ENCODE measurements around the gene KRT78.

Gene KRT78

DNA sequence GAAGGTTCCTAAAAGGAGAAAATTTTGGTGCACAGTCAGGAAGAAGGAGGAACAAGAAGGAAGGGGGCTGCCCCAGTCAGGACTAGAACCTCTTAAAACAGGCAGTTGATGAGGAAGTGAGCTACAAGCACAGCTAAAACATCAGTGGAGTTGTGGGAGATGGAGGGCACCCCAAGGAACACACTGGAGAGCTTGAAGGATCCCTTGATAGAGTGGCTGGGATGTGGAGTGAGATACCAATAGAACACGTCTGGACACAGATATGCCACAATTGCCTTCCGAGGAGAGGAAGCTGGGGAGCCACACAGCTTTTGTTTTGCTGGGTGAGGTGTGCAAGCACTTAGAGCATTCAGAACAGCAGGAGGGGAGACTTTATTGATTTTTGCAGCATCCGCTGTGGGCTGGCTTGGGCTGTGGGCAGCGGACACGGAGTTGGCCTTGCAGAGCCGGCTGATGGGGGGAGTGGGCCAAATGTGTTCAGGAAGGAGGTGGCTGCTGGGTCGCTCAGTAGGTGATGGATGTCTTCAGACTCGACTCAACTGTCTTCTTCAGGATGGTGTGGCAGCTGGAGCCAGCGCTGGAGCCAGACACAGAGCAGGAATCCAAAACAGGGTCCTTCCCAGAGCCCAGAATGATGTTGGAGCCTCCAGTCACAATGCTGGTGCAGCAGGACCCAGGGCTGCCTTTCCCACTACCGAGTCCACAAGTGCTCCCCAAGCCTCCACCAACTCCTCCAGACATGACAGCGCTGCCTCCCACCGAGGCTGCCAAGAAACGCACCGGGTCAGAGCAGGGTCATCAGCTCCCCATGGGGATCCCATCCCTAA, 10.0 kb downstream of the KRT78 start:
- H3K27me3 ChIP-seq (ENCODE audit: insufficient read depth, low read depth, severe bottlenecking): peaks cover 93% of the 10 kb centered on the region
- DNase-seq: no peak
- H3K4me3 ChIP-seq (ENCODE audit: low read depth, low read length): no peak overlapping the region
- TF ChIP-seq, protein P1, sequence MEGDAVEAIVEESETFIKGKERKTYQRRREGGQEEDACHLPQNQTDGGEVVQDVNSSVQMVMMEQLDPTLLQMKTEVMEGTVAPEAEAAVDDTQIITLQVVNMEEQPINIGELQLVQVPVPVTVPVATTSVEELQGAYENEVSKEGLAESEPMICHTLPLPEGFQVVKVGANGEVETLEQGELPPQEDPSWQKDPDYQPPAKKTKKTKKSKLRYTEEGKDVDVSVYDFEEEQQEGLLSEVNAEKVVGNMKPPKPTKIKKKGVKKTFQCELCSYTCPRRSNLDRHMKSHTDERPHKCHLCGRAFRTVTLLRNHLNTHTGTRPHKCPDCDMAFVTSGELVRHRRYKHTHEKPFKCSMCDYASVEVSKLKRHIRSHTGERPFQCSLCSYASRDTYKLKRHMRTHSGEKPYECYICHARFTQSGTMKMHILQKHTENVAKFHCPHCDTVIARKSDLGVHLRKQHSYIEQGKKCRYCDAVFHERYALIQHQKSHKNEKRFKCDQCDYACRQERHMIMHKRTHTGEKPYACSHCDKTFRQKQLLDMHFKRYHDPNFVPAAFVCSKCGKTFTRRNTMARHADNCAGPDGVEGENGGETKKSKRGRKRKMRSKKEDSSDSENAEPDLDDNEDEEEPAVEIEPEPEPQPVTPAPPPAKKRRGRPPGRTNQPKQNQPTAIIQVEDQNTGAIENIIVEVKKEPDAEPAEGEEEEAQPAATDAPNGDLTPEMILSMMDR (IDR thresholded peaks at IDR 0.05; ENCODE audit: low read depth, low read length): no peak
- no peaks in the 10 kb centered on the region for H3K36me3 ChIP-seq
- H3K27ac ChIP-seq: no peak overlapping the region
- H3K9me3 ChIP-seq (ENCODE audit: severe bottlenecking): no peaks in the 10 kb centered on the region

DNA sequence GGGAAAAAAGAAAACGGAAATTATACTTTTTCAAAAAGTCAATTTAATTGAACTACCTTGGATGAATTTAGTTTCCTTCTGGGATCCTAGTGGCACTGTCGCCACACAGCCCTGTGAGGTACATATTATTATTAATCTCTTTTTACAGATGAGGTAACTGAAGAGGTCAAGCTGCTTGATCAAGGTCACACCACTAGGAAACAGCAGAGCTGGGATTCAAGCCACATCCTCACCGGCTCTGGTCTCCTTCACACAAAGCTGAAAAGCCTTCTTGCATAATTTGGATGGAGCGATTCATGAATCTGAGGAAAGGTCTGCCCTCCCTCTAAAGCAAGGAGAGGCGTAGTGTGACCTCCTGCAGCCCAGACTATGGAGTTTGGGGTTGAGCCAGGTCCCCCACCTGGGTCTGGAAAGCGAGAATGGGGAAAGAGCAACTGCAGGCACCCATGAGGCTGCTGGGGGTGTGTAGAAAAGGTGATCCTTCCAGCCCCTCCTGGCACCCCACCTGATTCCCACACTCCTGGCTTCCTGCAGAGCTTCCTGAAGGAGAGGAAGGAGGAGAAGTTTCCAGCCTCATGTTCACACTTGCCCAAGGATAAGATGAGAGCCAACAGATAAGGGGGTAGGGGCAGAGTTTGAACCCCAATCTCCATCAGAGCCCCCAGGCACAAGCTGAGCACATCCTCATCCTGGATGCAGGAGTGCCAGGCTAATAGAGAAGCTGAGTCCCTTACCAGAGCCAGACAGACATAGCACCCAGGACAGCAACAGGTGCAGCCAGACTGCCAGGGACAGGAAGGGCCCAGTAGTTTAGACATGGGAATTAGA, 10.8 kb downstream of the KRT78 start:
- H3K9me3 ChIP-seq (ENCODE audit: severe bottlenecking): no peaks in the 10 kb centered on the region
- no peak overlapping the region for H3K27ac ChIP-seq
- no peak overlapping the region for H3K4me3 ChIP-seq (ENCODE audit: low read depth, low read length)
- peaks cover 95% of the 10 kb centered on the region for H3K27me3 ChIP-seq (ENCODE audit: insufficient read depth, low read depth, severe bottlenecking)
- no peak for DNase-seq
- no peaks in the 10 kb centered on the region for H3K36me3 ChIP-seq
- TF ChIP-seq, protein P1 (IDR thresholded peaks at IDR 0.05; ENCODE audit: low read depth, low read length): no peak

DNA sequence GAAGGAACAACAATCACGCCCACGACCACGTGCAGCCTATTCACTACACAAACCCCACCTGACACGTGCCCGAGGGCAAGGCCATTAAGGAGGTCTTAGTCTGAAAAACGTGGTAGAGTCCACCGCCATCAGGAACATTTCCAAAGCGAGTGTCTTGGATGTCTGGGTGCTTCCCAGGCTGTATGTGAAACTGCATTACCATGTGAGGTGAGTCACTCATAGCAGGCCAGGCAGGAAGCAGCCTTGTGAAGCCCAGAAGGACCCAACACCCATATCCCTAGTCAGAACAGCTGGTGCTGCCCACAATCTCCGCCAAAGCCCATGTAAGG, 11.4 kb downstream of the KRT78 start:
- no peak for DNase-seq
- H3K27me3 ChIP-seq (ENCODE audit: insufficient read depth, low read depth, severe bottlenecking): peaks cover 99% of the 10 kb centered on the region
- no peaks in the 10 kb centered on the region for H3K36me3 ChIP-seq
- H3K4me3 ChIP-seq (ENCODE audit: low read depth, low read length): no peak overlapping the region
- TF ChIP-seq, protein P1 (IDR thresholded peaks at IDR 0.05; ENCODE audit: low read depth, low read length): no peak
- no peak overlapping the region for H3K27ac ChIP-seq
- H3K9me3 ChIP-seq (ENCODE audit: severe bottlenecking): no peaks in the 10 kb centered on the region

DNA sequence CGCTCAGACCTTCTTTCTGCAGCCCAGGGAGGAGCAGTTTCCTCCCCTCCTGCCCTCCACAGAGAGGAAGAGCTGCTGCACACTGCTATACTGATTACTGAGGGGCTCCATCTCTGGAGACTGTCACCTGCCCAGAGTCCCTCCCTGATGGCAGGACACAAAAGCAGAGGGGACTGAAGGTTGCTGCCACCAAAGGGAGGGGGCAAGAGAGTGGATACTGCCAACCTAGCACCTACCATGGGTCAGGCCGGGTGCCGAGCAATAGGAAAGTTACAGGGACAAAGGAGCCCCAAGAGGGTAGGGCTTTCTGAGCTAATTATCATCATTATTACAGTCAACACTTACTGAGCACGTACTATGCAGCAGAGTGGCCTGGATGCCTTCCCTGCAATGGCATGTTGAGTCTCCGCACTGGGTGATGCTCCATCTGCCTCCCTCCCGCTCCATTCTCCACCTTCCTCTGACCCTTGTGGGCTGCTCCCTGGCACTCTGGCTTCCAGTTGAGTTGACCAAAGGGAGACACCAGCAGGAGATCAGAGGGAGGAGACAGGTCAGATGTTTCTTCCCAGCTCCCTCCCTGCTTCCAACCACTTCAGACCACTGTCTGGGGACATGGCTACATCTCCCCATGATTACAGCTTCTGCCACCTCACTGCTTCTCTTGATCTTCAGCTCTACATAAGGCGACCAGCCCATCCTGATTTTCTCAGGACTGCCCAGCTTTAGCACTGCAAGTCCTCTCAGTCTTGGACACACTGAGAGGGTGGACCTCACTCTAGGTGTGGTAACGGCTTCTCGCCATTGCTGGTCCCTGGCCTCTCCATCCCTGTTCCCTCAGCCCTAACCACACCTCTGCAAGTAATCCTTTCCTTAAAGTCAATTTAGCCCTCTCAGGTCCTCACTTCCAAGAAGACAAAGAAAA, 12.0 kb downstream of the KRT78 start:
- no peak for DNase-seq
- Histone ChIP-seq H3K9me3 (ENCODE audit: severe bottlenecking) (no peaks in the 10 kb centered on the region), H3K36me3 (no peaks in the 10 kb centered on the region), H3K4me3 (ENCODE audit: low read depth, low read length) (no peak overlapping the region), H3K27ac (no peak overlapping the region), H3K27me3 (ENCODE audit: insufficient read depth, low read depth, severe bottlenecking) (peaks cover 97% of the 10 kb centered on the region)
- TF ChIP-seq, protein P1 (IDR thresholded peaks at IDR 0.05; ENCODE audit: low read depth, low read length): no peak

DNA sequence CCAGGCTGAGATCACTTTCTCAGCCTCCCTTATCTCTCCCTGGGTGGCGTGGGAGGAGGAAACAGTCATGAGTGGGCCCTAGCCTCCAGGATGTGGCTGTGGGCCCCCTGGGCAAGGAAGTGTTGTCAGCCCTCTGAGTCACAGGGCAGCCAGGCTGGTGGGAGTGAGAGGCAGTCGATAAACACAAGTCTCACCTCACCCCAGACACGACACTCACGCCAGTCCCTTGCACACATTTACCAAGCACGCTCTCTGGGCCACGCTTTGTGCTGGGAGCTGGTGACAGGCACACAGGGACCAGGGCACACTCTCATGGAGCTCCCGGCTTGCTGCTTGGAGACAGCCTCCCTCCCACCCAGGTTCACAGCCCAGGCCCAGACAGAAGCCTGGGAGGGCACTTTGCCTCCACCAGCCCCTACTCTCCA, 12.7 kb downstream of the KRT78 start:
- no peak overlapping the region for H3K4me3 ChIP-seq (ENCODE audit: low read depth, low read length)
- no peak overlapping the region for H3K27ac ChIP-seq
- H3K36me3 ChIP-seq: no peaks in the 10 kb centered on the region
- TF ChIP-seq, protein P1 (IDR thresholded peaks at IDR 0.05; ENCODE audit: low read depth, low read length): no peak
- no peaks in the 10 kb centered on the region for H3K9me3 ChIP-seq (ENCODE audit: severe bottlenecking)
- peaks cover 98% of the 10 kb centered on the region for H3K27me3 ChIP-seq (ENCODE audit: insufficient read depth, low read depth, severe bottlenecking)
- DNase-seq: no peak

All from WERI-Rb-1 (cell line).